ENCODE data around the gene SNX20. TPM values are rescaled to one million over a fixed set of nuclear protein-coding genes. Genes with fewer than 3 reads are reported as not detected.

The SNX20 gene
- total RNA-seq, 1 donor from 2014 or later, result 2.2 TPM

DNA sequence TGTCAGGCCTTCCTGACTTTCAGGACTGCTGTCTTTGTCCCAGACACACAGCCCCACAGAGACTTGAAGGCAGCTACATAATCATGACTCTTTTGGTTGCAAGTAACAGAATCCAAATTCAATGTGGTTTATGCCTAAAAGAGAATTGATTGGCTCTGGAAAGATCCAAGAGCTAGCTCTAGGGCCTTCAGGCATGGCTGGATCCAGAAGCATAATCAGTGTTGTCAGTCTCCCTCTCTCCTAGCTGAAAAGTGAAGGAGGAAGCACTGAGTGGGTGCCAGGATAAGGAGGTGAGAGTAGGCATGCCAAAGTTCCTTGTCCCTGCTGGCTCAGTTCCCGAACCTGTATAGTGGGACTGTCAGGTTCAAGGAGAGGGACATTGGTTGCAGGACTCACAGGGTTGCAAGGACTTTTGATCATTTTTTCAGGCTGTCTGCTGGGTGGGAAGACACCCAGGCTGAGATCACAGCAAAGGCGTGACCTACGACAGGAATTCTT, 25.5 kb downstream of the SNX20 start:
- no peaks in the 10 kb centered on the region for H3K4me1 ChIP-seq
- H3K27ac ChIP-seq, result no peak overlapping the region
- DNase-seq (ENCODE audit: extremely low spot score in 2 of 2), result no peak
- intact Hi-C loops (cut with DNase I), result no loop called here
- no peaks in the 10 kb centered on the region for H3K9me3 ChIP-seq
- H3K36me3 ChIP-seq, result no peaks in the 10 kb centered on the region
- no peak overlapping the region for H3K4me3 ChIP-seq
- TF ChIP-seq POLR2AphosphoS5 (IDR thresholded peaks at IDR 0.05; ENCODE audit: insufficient read depth in 1 of 2, low read depth in 1 of 2), result no peak
- TF ChIP-seq, protein P1, sequence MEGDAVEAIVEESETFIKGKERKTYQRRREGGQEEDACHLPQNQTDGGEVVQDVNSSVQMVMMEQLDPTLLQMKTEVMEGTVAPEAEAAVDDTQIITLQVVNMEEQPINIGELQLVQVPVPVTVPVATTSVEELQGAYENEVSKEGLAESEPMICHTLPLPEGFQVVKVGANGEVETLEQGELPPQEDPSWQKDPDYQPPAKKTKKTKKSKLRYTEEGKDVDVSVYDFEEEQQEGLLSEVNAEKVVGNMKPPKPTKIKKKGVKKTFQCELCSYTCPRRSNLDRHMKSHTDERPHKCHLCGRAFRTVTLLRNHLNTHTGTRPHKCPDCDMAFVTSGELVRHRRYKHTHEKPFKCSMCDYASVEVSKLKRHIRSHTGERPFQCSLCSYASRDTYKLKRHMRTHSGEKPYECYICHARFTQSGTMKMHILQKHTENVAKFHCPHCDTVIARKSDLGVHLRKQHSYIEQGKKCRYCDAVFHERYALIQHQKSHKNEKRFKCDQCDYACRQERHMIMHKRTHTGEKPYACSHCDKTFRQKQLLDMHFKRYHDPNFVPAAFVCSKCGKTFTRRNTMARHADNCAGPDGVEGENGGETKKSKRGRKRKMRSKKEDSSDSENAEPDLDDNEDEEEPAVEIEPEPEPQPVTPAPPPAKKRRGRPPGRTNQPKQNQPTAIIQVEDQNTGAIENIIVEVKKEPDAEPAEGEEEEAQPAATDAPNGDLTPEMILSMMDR (IDR thresholded peaks at IDR 0.05), result no peak
- TF ChIP-seq POLR2A (IDR thresholded peaks at IDR 0.05), result no peak
- no peaks in the 10 kb centered on the region for H3K27me3 ChIP-seq

DNA sequence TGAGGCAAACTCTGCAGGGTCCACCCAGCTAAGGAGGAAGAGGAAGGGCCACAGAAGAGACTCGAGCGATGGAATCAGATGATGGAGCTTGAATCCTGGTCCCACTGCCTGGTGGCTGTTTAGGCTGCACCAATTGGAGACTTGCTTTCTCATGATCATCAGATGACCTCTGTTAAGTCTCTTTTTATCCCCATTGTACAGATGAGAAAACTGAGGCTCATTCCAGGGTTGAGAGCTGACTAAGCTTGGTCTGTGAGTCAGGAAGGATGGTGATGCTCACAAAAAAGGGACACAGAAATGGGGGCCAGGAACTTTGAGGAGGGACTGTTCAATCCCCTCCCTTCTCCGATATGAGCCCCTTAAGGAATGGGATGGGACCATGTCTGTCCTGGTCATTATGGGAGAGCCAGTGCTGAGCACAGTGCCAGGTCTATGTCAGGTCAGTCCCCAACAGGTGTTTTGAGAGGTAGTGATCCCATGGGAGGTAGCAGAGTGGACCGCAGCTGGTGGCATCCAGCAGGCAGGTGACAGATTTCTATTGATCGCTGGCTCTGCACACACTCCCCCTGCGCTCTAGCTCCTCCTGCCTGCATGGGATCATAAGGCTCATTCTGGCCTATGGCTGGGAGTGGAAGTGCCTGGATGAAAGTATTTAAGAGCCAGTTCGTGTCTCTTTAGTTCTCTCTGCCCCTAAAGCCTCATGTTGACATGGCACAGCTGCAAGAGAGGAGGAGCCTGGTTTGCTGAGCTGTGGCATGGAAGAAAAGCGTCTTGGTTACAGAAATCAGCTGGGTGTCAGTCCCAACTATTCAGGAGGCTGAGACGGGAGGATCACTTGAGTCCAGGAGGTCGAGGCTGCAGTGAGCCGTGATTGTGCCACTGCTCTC, 27.2 kb downstream of the SNX20 start:
- Histone ChIP-seq H3K4me1 (no peaks in the 10 kb centered on the region), H3K9me3 (no peaks in the 10 kb centered on the region), H3K36me3 (no peaks in the 10 kb centered on the region), H3K27ac (no peak overlapping the region), H3K27me3 (no peaks in the 10 kb centered on the region), H3K4me3 (no peak overlapping the region)
- no peak for DNase-seq (ENCODE audit: extremely low spot score in 2 of 2)
- intact Hi-C loops (cut with DNase I), result no loop called here
- no peak for TF ChIP-seq POLR2A (IDR thresholded peaks at IDR 0.05)
- no peak for TF ChIP-seq POLR2AphosphoS5 (IDR thresholded peaks at IDR 0.05; ENCODE audit: insufficient read depth in 1 of 2, low read depth in 1 of 2)
- TF ChIP-seq, protein P1 (IDR thresholded peaks at IDR 0.05), result no peak

DNA sequence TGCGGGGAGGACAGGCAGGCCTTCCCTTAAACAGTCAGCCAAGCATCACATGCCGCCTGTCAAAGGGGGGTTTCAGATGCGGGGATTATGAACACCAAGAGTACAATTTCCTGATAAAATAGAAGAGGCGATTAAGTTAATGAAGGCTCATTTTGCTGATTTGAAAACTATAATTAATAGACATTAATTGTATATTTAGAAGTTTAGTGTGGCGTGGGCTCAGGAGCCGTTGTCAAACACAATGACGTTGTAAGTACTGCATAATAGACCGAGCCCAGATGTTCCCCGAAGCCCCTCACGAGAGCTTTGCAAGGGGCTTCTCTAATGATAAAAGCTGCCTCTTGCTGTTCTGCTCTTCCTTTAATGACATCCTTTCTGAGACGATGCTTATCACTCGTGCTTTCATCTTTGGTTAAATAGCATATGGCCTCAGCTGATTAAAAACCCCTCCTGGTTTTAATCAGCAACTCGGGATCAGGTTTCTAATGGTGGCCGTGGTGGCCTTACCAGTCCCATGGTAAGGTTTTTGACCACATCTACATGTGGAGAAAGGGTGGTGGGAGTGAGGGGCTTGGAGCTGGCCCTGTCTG, 28.2 kb downstream of the SNX20 start:
- H3K27ac ChIP-seq, result no peak overlapping the region
- H3K4me1 ChIP-seq, result no peaks in the 10 kb centered on the region
- no peaks in the 10 kb centered on the region for H3K27me3 ChIP-seq
- H3K9me3 ChIP-seq, result no peaks in the 10 kb centered on the region
- no peak overlapping the region for H3K4me3 ChIP-seq
- no peak for DNase-seq (ENCODE audit: extremely low spot score in 2 of 2)
- TF ChIP-seq, protein P1 (IDR thresholded peaks at IDR 0.05), result no peak
- TF ChIP-seq POLR2AphosphoS5 (IDR thresholded peaks at IDR 0.05; ENCODE audit: insufficient read depth in 1 of 2, low read depth in 1 of 2) (no peak), POLR2A (IDR thresholded peaks at IDR 0.05) (no peak)
- no peaks in the 10 kb centered on the region for H3K36me3 ChIP-seq
- intact Hi-C loops (cut with DNase I), result no loop called here

DNA sequence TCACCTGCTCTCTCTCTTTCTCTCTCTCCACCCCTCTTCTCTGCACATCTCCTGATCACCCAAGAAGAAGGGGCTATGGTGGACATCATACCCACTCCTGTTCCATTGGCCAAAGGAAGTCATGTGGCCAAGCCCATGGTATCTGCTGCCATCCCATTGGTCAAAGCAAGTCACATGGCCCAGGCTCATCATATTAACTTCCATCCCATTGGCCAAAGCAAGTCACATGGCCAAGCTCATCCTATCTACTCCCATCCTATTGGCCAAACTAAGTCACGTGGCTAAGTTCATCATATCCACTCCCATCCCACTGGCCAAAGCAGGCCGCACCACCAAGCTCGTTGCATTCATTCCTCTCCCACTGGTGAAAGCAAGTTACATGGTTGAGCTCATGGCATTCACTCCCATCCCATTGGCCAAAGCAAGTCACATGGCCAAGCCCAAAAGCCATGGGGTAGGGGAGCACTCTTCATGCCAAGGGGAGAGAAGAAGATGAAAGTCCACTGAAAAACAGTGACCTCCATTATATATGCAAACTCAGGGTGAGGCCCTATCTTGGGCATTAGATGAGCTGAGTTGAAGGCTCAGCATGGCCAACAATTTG, 29.2 kb downstream of the SNX20 start:
- Histone ChIP-seq H3K27ac (no peak overlapping the region), H3K36me3 (no peaks in the 10 kb centered on the region), H3K27me3 (no peaks in the 10 kb centered on the region), H3K4me3 (no peak overlapping the region), H3K9me3 (no peaks in the 10 kb centered on the region), H3K4me1 (no peaks in the 10 kb centered on the region)
- TF ChIP-seq, protein P1 (IDR thresholded peaks at IDR 0.05), result no peak
- TF ChIP-seq POLR2AphosphoS5 (IDR thresholded peaks at IDR 0.05; ENCODE audit: insufficient read depth in 1 of 2, low read depth in 1 of 2), result no peak
- no peak for TF ChIP-seq POLR2A (IDR thresholded peaks at IDR 0.05)
- DNase-seq (ENCODE audit: extremely low spot score in 2 of 2), result no peak
- intact Hi-C loops (cut with DNase I), result no loop called here
